Stimulated activated CD8-positive, alpha-beta memory T cell treated with anti-CD3 and anti-CD28 coated beads, Interleukin-4, amount 100 ng/mL, for 1 hour (primary cell): Measurements from ENCODE around the gene RTN3.
"Not testable (repeated sequence)": the region's sequence is repeated elsewhere in the genome, so short reads cannot be mapped to it uniquely, and the experiment has no call there.

Experiments
- DNase-seq, 2 donors: peaks; one replicate each; pipeline ENCODE4 v3.0.0-alpha.2; 2020; ENCODE audit warnings: low read depth in 2 of 2, low spot score in 1 of 2

Gene RTN3

DNA sequence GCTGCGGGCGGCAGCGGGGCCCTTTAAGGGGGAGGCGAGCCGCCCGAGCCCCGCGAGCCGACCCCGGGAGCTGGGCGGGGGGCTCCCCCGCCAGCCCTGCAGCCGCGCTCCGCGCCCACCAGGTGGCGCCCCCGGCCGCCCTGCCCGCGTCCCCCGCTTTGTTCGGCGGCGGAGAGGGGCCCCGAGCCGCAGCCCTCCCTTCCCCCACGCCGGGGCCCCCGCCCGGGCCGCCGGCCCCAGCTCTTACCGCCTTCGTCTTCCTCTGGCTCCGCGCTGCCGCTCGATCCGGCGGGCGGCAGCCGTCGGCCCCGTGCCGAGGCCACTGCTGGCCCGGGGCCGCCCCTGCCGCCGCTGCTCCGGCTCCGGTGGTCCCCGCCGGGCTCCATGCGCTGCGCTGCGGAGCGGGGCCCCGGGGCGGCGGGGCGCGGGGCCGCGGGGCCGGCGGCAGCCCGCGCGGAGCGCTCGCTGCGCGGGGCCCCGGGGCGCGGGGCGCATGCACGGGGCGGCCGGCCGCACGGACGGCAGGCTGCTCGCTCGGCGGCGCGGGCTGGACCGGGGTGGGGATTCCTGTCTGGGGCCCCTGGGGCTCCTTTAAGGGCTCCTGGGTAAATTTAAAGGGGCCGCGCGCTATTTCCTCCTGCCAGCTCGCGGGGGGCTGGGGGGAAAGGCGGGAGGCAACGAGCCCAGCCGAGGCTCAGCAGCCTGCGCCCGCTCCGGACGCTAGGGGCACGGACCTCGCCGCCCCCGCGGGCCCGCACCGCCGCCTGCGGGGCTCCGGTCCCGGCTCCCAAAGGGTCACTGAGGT lies 87.1 kb downstream of the RTN3 start, which contains the start of gene ZFTA:
ZFTA (minus strand) TSS at position 539 of the 805 bp plus-strand sequence; CDS start at position 386, 153 bp downstream.
- DNase-seq = peak; percentile 33 to 41

DNA sequence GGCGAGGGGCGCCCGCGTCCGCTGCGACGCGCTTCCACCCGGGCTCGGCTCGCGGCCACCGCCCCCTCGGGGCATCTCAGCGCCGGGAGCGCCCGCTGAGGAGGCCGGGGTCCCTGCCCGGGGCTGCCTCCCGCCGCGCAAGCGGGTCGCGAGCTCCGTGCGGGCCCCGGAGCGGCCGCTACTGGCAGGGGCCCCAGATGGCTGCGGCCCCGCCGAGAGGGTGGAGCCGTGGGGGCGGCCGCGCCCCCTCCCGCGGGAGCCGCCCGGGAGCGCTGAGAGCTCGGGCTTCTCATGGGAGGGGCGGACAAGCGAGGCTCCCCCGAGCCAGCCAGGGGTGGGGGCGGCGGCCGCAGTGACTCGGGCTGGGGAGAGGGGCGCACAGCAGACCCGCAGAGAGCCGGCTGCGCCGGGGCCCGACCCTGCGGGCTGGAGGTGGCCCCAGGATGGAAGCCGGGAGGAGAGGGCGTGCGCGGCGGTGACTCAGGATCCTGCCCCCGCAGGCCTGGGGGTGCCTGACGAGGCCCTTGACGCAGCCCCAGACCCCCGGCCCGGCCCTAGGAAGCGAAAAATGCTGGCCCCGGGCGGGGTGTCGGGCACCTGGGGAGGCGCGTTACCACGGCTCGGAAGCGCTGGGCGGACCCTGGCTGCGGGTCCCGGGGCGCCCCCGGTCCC lies 87.9 kb downstream of the RTN3 start:
- DNase-seq = no peak

DNA sequence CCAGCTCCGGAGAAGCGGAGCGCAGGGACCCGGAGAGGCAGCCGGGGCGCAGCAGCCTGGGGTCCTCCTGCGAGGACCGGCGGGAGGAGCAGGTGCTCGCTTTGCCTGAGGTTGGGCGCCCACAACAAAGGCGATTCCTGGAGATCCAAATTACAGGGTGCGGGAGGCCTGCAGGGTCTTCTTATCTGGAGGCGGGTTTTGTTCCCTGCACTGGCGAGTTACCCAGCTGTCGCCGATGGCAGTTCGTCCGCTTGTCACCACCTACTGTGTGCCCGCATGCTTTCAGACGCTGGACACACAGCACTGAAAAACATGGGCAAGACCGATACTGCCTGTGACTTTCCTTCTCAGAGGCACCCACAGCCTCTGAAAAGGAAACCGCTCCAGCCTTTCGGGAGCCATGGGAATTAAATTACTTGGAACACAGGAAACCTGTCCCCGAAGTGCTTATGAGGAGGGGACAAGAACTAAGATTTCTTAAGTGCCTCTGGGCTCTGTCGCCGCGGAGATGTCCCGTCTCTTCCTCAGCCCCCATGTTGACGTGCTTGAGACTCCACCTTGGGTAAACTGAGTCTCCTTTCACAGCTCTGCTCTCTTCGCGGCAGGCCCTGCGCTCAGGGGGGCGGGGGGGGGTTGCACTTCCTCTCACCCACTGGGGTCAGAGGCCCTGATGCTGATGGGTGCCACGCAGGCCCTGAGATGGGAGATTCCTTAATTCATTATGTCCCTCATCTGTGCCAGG lies 88.6 kb downstream of the RTN3 start:
- no peak for DNase-seq

DNA sequence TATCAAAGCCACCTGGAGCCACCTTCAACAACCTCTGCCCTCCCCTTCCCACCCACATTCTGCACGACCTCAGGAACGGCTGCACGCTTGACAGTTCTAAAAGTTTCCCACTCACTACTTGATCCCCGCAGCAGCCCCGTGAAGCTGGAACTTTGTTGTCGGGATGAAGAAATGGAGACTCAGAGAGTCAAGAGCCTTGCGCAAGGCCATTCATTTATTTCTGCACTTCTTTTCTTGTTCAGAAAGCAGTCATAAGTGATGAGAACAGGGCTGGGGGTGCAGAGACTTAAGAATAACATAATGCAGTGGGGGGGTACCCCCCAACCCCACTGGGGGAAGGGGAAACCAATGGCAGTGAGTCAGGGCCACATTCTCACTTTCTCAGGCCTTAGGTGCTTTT lies 89.5 kb downstream of the RTN3 start:
- DNase-seq = no peak

DNA sequence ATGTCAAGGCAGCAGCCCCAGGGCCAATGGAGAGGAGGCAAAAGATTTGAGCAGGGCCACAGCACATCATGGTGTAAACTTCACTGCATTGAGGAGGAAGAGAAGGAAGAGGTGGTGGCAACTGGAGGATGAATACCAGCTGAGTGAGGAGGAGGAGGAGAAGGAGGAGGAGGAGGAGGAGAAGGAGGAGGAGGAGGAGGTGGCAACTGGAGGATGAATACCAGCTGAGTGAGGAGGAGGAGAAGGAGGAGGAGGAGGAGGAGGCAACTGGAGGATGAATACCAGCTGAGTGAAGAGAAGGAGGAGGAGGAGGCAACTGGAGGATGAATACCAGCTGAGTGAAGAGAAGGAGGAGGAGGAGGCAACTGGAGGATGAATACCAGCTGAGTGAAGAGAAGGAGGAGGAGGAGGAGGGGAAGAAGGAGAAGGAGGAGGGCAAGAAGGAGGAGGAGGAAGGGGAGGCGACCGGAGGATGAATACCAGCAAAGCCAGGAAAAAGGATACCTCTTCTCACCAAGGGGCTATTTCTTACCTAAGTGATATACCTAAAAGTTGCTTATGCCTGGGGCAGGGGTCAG lies 90.5 kb downstream of the RTN3 start:
- DNase-seq = not testable (repeated sequence)

DNA sequence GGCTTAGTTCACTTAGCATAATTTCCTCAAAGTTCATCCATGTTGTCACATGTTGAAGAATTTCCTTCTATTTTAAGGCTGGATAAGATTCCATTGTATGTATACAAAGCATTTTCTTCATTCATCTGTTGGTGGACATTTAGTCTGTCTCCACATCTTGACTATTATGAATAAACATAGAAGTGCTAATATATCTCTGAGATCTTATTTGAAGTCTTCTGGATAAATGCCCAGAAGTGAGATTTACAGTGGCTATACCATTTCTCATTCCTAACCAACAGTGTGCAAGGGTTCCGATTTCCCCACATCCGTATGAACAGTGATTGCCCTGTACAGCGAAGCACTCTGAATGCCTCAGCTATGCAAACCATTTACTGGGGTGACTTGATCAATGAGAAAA lies 93.9 kb downstream of the RTN3 start:
- DNase-seq = no peak

DNA sequence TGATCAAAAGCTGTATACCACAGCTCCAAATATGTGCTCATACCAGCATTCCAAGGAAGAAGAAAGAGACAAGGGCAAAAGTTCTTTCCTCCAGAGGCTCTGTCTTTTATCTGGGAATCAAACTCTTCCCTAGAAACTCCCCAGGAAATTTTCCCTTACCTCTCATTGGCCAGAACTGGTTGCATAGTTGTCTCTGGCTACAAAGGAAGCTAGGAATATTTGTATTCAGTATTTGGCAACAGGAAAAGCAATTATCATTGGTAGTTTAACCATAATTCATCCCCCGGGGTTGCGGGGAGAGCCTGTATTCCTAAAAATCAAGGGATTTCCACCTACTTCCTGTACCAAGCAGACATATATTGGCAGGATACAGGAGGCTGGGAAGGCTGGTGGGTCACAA lies 97.7 kb downstream of the RTN3 start:
- DNase-seq = no peak

DNA sequence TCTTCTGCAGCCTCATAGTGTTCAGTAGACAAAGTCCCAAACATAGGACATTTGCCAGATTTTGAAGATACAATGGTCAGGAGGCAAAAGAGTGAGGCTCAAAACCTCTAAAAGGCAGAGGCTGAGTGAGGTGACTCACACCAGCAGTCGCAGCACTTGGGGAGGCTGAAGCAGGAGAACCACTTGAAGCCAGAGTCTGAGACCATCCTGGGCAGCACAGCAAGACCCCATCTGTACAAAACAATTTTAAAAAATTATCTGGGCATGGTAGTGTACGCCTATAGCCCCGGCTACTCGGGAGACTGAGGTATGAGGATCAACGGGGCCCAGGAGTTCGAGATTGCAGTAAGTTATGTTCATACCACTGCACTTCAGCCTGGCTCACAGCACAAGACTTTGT lies 101.4 kb downstream of the RTN3 start:
- DNase-seq = no peak

DNA sequence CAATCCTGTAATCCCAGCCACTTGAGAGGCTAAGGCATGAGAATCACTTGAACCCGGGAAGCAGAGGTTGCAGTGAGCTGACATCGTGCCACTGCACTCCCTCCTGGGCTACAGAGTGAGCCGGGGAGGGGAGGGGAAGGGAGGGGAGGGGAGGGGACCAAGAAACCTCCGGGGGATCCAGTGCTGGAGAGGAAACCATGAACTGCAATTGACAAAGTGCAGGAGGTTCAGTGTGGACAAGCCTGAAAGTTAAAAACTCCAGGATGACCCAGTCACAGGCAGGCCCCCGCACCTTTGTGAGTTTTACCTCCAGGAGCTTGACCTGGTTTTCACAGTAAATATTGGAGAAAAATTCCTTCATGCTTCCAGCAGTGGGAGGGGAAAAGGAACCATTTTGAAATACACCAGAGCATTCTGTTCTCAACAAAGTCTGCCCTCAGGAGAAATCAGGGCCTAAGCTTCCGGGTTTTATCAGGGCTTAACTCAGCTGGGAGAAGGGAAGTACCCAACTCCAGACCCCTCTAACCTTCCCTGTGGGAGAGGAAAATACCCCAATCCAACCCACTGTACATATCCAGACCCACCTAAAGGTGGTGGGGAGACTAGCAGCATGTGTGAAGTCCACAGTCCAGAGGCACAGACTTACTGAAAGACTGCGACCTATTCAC lies 102.8 kb downstream of the RTN3 start:
- DNase-seq = no peak

DNA sequence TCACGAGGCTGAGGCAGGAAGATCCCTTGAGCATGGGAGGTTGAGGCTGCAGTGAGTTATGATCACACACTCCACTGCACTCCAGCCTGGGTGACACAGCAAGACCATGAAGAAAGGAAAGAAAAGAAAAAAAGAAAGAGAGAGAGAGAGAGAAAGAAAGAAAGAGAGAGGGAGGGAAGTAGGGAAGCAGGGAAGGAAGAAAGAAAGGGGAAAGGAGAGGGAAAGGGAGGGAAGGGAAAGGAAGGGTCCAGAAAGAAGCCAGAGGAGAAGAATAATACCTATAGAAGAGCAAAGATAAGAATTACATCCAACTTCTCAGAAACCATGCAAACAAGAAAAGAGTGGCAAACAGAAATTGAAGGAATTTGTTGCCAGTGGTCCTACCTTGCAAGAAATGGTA lies 104.5 kb downstream of the RTN3 start:
- DNase-seq = no peak

DNA sequence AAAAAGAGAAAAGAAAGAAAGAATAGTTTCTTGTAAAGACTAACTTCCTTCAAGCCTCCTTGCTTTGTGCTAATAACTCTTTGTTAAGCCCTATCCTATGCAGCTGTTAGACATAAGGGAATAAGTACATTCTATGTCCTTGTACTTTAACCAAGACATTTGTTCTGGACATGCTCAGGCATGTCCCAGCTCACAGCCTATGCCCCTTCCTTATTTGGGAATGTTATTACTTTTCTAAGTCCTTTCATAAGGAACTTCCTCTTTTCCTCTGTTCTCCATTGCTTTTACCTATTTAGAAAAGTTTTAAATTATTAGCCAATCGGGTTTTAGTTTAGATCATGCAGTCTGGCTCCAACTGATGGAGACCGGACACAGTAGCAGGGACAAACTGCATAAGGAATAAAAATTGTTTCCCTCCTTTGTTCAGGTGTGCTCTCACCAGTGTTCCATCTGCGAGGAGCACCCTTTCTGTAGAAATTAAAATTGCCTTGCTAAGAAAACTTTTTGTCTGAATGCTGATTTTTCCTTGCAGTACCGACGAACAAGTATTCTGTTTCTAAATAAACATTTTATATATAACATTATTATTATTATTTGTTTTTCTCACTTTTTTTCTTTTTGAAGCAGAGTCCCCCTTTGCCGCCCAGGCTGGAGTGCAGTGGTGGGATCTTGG lies 110.3 kb downstream of the RTN3 start:
- DNase-seq = no peak

DNA sequence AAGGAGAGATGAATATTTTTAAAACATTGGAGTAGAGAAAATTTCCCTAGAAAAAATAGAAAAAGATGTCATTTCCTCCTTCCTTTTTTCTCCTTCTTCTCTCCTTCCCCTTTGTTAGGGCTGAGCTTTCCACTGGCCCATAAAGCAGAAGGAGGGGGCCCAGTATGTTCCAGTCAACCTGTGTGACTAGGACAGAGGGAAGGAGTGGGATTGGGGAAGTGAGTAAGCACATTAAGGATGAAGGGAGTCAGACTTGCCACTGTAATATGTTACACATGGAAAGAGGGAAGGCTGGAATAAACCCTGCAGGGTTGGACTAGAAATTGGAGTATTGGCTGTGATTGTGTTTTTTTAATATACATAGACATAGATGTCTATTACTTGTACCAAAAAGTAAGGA lies 111.9 kb downstream of the RTN3 start:
- no peak for DNase-seq

DNA sequence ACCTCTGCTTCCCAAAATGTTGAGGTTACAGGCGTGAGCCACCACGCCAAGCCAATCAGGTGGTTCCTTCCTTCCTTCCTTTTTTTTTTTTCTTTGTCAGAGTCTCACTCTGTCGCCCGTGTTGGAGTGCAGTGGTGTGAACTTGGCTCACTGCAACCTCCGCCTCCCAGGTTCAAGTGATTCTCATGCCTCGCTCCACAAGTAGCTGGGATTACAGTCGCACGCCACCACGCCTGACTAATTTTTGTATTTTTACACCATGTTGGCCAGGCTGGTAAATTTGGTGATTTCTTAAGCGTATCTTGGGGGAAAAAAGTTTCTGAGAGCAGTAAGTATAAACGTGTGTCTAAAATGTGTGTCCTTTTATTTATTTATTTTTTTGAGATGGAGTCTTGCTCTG lies 113.8 kb downstream of the RTN3 start:
- DNase-seq = no peak

DNA sequence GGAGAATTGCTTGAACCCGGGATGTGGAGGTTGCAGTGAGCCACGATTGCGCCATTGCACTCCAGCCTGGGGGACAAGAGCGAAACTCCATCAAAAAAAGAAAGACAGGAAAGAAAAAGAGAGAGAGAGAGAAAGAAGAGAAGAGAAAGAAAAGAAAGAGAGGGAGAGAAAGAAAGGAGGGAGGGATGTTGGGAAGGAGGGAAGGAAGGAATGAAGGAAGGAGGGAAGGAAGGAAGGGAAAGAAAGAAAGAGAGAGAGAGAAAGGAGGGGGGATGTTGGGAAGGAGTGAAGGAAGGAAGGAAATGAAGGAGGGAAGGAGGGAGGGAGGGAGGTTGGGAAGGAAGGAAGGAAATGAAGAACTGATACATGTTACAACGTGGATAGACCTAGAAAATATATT lies 119.6 kb downstream of the RTN3 start:
- no peak for DNase-seq

DNA sequence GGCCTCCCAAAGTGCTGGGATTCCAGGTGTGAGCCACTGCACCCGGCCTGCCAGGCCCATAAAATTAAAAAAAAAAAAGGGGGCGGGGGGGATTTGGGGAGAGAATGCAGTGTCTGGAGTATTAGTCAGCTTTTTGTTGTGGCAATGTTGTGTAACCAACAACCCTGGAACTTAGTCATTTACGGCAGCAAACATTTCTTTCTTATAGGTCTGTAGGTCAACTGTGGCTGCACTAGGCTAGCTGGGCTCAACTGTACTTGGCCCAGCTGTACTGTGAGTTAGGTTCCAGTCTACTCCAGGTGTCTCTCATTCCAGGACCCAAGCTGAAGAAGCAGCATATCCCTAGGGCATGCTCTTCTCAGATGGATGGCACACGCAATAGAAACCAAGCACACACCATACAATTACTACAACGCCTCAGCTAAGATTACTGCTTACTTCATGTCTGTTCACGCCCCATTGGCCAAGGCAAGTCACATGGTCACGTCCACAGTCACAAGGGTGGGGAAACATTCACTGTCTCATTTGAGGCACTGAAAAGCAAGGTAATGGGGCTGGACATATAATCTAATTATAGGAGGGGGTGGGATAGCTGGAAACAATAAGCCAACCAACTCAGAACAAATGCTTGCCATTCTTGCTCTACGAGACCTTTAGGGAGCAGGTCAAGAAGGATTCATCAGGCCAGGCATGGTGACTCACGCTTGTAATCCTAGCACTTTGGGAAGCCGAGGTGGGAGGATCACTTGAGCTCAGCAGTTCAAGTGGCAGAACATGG lies 121.5 kb downstream of the RTN3 start:
- DNase-seq = no peak

DNA sequence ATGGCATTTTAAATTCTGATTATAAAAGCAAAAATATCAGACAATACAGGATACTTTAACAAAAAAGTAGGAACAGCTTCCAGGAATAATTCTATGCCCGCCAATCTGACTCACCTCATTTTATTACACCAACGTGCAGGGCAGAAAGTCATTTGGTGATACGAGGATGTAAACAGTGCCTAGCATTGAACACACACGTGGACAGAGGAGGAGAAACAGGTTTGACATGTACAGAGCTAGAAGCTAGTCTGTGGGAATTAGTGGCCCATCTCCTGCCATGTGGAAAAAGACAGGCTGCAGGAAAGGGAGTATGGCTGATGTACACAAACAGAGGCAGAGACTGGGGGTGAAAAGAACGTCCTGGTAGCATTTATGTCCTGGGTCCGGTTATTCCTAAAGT lies 123.0 kb downstream of the RTN3 start:
- no peak for DNase-seq

DNA sequence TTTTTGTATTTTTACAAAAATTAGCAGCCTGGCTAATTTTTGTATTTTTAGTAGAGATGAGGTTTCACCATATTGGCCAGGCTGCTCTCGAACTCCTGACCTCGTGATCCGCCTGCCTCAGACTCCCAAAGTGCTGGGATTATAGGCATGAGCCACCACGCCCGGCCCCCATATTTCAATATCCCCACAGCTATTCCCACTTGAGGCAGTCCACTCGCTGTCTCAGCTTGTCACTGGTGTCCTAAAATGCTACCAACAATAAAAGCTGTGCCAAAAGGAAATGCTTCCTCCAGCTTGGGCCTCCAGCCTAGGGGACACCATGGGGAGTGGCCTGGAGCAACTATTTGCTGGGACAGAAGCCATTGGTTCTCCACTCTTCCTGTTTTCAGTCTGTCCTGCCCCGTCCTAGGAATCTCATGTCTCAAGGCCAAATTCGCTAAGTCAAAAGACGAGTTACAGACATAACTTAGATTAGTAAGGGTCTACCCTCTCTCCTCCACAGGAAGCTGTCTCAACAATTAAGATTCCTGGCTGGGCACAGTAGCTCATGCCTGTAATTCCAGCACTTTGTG lies 124.6 kb downstream of the RTN3 start:
- no peak for DNase-seq
